ENCODE results near the gene CELSR2. TPM values are rescaled to one million over a fixed set of nuclear protein-coding genes. Genes with fewer than 3 reads are reported as not detected.

Gene CELSR2
- total RNA-seq, 1 donor from 2014 or later = 3.9 TPM

Other genes starting within 250 kb of the CELSR2 start
- gene WDR47, start 207.4 kb upstream of the CELSR2 start, total RNA-seq = 2.4 TPM
- 22.1 TPM for gene TAF13, start 173.5 kb upstream of the CELSR2 start, total RNA-seq
- 18.9 TPM for gene TMEM167B, start 158.8 kb upstream of the CELSR2 start, total RNA-seq
- gene ELAPOR1, start 135.4 kb upstream of the CELSR2 start, total RNA-seq = 0.48 TPM
- 80.0 TPM for gene SARS1, start 35.6 kb upstream of the CELSR2 start, total RNA-seq
- 0.63 TPM for gene PSRC1, start 33.6 kb downstream of the CELSR2 start, total RNA-seq
- gene MYBPHL, start 57.5 kb downstream of the CELSR2 start, total RNA-seq = not detected
- gene SORT1, start 148.4 kb downstream of the CELSR2 start, total RNA-seq = 3.6 TPM
- 59.2 TPM for gene PSMA5, start 176.9 kb downstream of the CELSR2 start, total RNA-seq
- gene SYPL2, start 217.0 kb downstream of the CELSR2 start, total RNA-seq = 9.6 TPM
- 4.3 TPM for gene ATXN7L2, start 234.4 kb downstream of the CELSR2 start, total RNA-seq
- gene CYB561D1, start 244.6 kb downstream of the CELSR2 start, total RNA-seq = 3.3 TPM

All from left lobe of liver (tissue), 1 donor.